SH-SY5Y (cell line): ENCODE measurements around the gene MAN2A1.

ENCODE experiments used
- GATA2 ChIP-seq: IDR thresholded peaks from 2 replicates; pipeline ENCODE4 v1.6.1; 2011; ENCODE audit warnings: mild to moderate bottlenecking, low read depth, low read length
- GATA3 ChIP-seq: IDR thresholded peaks from 2 replicates; pipeline ENCODE4 v1.6.1; 2011; ENCODE audit warnings: low read depth, mild to moderate bottlenecking, low read length, moderate library complexity

DNA sequence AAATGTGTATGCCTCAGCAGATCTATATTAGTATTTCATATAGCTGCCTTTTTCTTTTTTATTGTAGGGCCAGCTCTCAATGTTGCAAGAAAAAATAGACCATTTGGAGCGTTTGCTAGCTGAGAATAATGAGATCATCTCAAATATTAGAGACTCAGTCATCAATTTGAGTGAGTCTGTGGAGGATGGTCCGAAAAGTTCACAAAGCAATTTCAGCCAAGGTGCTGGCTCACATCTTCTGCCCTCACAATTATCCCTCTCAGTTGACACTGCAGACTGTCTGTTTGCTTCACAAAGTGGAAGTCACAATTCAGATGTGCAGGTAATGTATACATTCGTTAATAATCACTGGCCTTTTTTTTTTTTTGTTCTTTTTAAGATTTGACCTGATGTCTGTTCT, 23.7 kb downstream of the MAN2A1 start:
- TF ChIP-seq GATA2, result no peak
- TF ChIP-seq GATA3, result no peak
